Measurements from ENCODE around the gene CAP2.

GRCh38 chr6:17466147-17466546 lies 72.8 kb downstream of the CAP2 start:
- no peak for TF ChIP-seq POLR2AphosphoS5 (IDR thresholded peaks at IDR 0.05; ENCODE audit: low read depth)
- no peak for TF ChIP-seq CTCF (IDR thresholded peaks at IDR 0.05; ENCODE audit: insufficient read depth, low read length)
- no peak for TF ChIP-seq REST (IDR thresholded peaks at IDR 0.05; ENCODE audit: insufficient replicate concordance, low read depth)

All from HL-60 (cell line).